Neural progenitor cell (in vitro differentiated cells): ENCODE data around the gene METTL8. TPM values are rescaled to one million over a fixed set of nuclear protein-coding genes. Genes with fewer than 3 reads are reported as not detected.

ENCODE experiments used
- DNase-seq: peaks from one replicate; pipeline ENCODE4 v3.0.0-alpha.2; 2016; ENCODE audit warnings: low spot score
- H2AFZ ChIP-seq: fragments of 200-600 bp; sonication (generic); replicated peaks from 2 replicates; pipeline ENCODE4 v1.6.1; 2016; ENCODE audit warnings: antibody characterized with exemption
- H3F3A ChIP-seq: fragments of 200-600 bp; sonication (generic); 2 replicates; pipeline ENCODE4 v1.6.1; 2016; ENCODE audit warnings: antibody characterized with exemption, low read depth
- H3K27ac ChIP-seq: fragments of 200-600 bp; sonication (generic); 2 replicates; pipeline ENCODE4 v1.5.1; 2016; ENCODE audit warnings: mild to moderate bottlenecking
- H3K27me3 ChIP-seq: fragments of 200-600 bp; sonication (generic); 2 replicates; pipeline ENCODE4 v1.6.1; 2016; ENCODE audit warnings: mild to moderate bottlenecking, moderate library complexity
- H3K36me3 ChIP-seq: fragments of 200-600 bp; sonication (generic); 2 replicates; pipeline ENCODE4 v1.5.1; 2016
- H3K4me1 ChIP-seq: fragments of 200-600 bp; sonication (generic); 2 replicates; pipeline ENCODE4 v1.6.1; 2016; ENCODE audit warnings: mixed run types
- H3K4me2 ChIP-seq: fragments of 200-600 bp; sonication (generic); 2 replicates; pipeline ENCODE4 v1.6.1; 2016
- H3K4me3 ChIP-seq: fragments of 200-600 bp; sonication (generic); 2 replicates; pipeline ENCODE4 v1.5.1; 2016
- H3K79me2 ChIP-seq: fragments of 200-600 bp; sonication (generic); 2 replicates; pipeline ENCODE4 v1.6.1; 2016; ENCODE audit warnings: low read depth
- H3K9ac ChIP-seq: fragments of 200-600 bp; sonication (generic); 2 replicates; pipeline ENCODE4 v1.6.1; 2016
- H3K9me3 ChIP-seq: fragments of 200-600 bp; sonication (generic); 2 replicates; pipeline ENCODE4 v1.5.1; 2016; ENCODE audit warnings: low read depth
- H4K20me1 ChIP-seq: fragments of 200-600 bp; sonication (generic); 2 replicates; pipeline ENCODE4 v1.6.1; 2016; ENCODE audit warnings: low read depth
- H3K27ac Mint-ChIP-seq: 3 replicates; pipeline ENCODE4 v1.8.0; 2021; ENCODE audit warnings: mixed read lengths
- H3K27me3 Mint-ChIP-seq: 2 replicates; pipeline ENCODE4 v1.8.0; 2022; ENCODE audit warnings: low read depth, mild to moderate bottlenecking, inconsistent platforms, moderate library complexity, mixed read lengths; ENCODE audit not compliant: insufficient read depth
- H3K36me3 Mint-ChIP-seq: 3 replicates; pipeline ENCODE4 v1.8.0; 2021; ENCODE audit warnings: mixed read lengths
- H3K4me1 Mint-ChIP-seq: 3 replicates; pipeline ENCODE4 v1.8.0; 2021; ENCODE audit warnings: mixed read lengths
- H3K4me3 Mint-ChIP-seq: 3 replicates; pipeline ENCODE4 v1.8.0; 2021; ENCODE audit warnings: mild to moderate bottlenecking, moderate library complexity, mixed read lengths
- H3K9me3 Mint-ChIP-seq: 3 replicates; pipeline ENCODE4 v1.8.0; 2020; ENCODE audit warnings: mixed read lengths
- EZH2 ChIP-seq: fragments of 200-600 bp; sonication (generic); IDR thresholded peaks from 2 replicates; pipeline ENCODE4 v1.6.1; 2017; ENCODE audit warnings: antibody characterized with exemption, mild to moderate bottlenecking, moderate library complexity
- EZH2phosphoT487 ChIP-seq: fragments of 200-600 bp; sonication (generic); IDR thresholded peaks from 2 replicates; pipeline ENCODE4 v1.6.1; 2017; ENCODE audit warnings: antibody characterized with exemption
- total RNA-seq: library from RNA; depleted of rRNA; stranded (reverse); fragments of >200 nt; gene quantifications from 2 replicates; pipeline ENCODE4 v1.2.3, GENCODE V29; 2015; ENCODE audit warnings: low replicate concordance
- TF ChIP-seq, protein P1 (sequence below): fragments of 200-600 bp; sonication (generic); IDR thresholded peaks from 2 replicates; pipeline ENCODE4 v1.5.1; 2017; ENCODE audit warnings: antibody characterized with exemption, mild to moderate bottlenecking

Gene METTL8
- total RNA-seq, 1 donor from 2014 or later: 29.2 TPM

DNA sequence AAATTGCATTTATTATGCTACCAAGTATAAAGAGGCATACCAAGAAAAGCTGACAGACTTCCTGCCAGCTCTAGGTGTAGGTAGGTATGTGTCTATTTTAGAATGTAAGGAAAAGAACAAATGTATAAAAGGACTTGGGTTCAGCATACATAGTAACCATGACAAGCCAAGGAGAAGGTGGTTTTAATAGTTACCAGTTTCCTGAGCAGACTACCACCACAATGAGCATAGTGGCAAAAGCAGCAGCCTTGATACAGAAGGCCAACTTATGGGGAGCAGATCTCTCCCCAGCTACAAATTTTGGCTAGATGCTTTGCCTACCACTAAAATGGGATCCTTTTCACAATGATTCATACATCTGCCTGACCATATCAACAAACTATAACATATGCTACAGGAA is 34.5 kb downstream of the METTL8 start:
- peaks cover 9% of the 10 kb centered on the region for H3K9me3 ChIP-seq
- H3K36me3 ChIP-seq: peaks cover 5% of the 10 kb centered on the region
- no peak overlapping the region for H3K4me2 ChIP-seq
- H3K4me1 Mint-ChIP-seq: no peaks in the 10 kb centered on the region
- no peak overlapping the region for H3K4me3 Mint-ChIP-seq
- no peak overlapping the region for H3K9ac ChIP-seq
- peaks cover 8% of the 10 kb centered on the region for H3K9me3 Mint-ChIP-seq
- H3K27me3 ChIP-seq: no peaks in the 10 kb centered on the region
- DNase-seq: no peak
- H3K27me3 Mint-ChIP-seq: no peaks in the 10 kb centered on the region
- H3K4me3 ChIP-seq: no peak overlapping the region
- H3K27ac Mint-ChIP-seq: no peak overlapping the region
- peaks cover 7% of the 10 kb centered on the region for H3K36me3 Mint-ChIP-seq
- peaks cover 46% of the 10 kb centered on the region for H3K79me2 ChIP-seq
- H4K20me1 ChIP-seq: no peaks in the 10 kb centered on the region
- H2AFZ ChIP-seq: no peak overlapping the region
- no peak overlapping the region for H3K27ac ChIP-seq
- no peaks in the 10 kb centered on the region for H3K4me1 ChIP-seq
- H3F3A ChIP-seq: no peaks in the 10 kb centered on the region
- TF ChIP-seq, protein P1, sequence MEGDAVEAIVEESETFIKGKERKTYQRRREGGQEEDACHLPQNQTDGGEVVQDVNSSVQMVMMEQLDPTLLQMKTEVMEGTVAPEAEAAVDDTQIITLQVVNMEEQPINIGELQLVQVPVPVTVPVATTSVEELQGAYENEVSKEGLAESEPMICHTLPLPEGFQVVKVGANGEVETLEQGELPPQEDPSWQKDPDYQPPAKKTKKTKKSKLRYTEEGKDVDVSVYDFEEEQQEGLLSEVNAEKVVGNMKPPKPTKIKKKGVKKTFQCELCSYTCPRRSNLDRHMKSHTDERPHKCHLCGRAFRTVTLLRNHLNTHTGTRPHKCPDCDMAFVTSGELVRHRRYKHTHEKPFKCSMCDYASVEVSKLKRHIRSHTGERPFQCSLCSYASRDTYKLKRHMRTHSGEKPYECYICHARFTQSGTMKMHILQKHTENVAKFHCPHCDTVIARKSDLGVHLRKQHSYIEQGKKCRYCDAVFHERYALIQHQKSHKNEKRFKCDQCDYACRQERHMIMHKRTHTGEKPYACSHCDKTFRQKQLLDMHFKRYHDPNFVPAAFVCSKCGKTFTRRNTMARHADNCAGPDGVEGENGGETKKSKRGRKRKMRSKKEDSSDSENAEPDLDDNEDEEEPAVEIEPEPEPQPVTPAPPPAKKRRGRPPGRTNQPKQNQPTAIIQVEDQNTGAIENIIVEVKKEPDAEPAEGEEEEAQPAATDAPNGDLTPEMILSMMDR: no peak

DNA sequence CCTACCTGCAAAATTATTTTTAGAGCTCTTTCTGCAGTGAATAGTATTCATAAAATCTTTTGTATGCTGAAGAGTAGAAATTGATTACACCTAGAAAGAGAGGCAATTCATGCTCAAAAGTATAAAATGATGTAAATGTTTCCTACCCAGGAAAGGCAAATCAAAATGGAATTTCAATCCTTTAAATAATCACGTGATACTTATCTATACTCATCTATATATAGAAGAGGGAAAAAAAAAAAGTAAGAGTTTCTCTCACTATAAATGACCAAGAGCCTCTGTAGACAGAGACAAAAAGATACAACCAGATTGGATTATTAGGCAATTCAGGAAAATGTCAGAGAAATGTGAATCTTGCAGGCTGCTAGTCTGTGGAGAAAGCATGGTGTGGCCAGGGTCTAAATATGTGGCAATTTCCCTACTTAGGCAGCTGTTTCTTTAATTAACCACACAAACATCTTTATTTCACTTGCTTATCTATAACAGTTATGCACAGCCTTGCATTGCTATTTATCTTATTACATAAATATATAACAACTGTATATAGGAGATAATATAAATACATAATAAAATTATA is 39.5 kb downstream of the METTL8 start:
- Histone ChIP-seq H3F3A (no peaks in the 10 kb centered on the region), H3K4me1 (no peaks in the 10 kb centered on the region), H3K9me3 (no peaks in the 10 kb centered on the region), H3K27me3 (no peaks in the 10 kb centered on the region), H3K27ac (no peak overlapping the region), H3K4me2 (no peak overlapping the region), H3K9ac (no peak overlapping the region), H4K20me1 (no peaks in the 10 kb centered on the region), H3K36me3 (no peaks in the 10 kb centered on the region), H3K79me2 (peaks cover 21% of the 10 kb centered on the region), H3K4me3 (no peak overlapping the region), H2AFZ (no peak overlapping the region)
- no peaks in the 10 kb centered on the region for H3K4me1 Mint-ChIP-seq
- H3K27me3 Mint-ChIP-seq: no peaks in the 10 kb centered on the region
- no peaks in the 10 kb centered on the region for H3K36me3 Mint-ChIP-seq
- DNase-seq: no peak
- H3K4me3 Mint-ChIP-seq: no peak overlapping the region
- TF ChIP-seq EZH2phosphoT487: no peak
- TF ChIP-seq, protein P1: no peak
- no peak for TF ChIP-seq EZH2
- peaks cover 2% of the 10 kb centered on the region for H3K9me3 Mint-ChIP-seq
- no peak overlapping the region for H3K27ac Mint-ChIP-seq

DNA sequence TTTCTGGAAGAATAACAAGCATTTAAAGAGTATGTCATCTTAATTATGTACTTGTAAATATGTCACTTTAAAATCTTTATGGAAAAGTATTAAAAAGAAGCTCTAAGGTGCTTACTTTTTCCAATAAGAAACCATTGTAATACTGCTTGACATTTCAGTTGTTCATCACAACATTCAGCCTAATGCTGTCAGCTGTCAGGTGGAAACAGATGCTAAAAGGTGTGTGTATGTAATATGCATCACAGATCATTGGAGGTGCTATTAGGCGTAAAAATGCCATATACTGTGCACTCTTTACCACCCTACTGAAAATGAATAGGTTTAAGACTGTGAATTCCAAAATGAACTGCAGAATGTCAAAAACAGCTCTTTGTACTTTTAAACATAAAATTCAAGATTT is 40.3 kb downstream of the METTL8 start:
- H4K20me1 ChIP-seq: no peaks in the 10 kb centered on the region
- no peaks in the 10 kb centered on the region for H3K27me3 Mint-ChIP-seq
- H3K4me2 ChIP-seq: no peak overlapping the region
- no peaks in the 10 kb centered on the region for H3K36me3 ChIP-seq
- DNase-seq: no peak
- no peak overlapping the region for H3K4me3 Mint-ChIP-seq
- no peak overlapping the region for H3K9ac ChIP-seq
- H3K4me1 Mint-ChIP-seq: no peaks in the 10 kb centered on the region
- H3K9me3 Mint-ChIP-seq: peaks cover 2% of the 10 kb centered on the region
- H3F3A ChIP-seq: no peaks in the 10 kb centered on the region
- H3K4me1 ChIP-seq: no peaks in the 10 kb centered on the region
- no peaks in the 10 kb centered on the region for H3K9me3 ChIP-seq
- H3K27me3 ChIP-seq: no peaks in the 10 kb centered on the region
- no peak overlapping the region for H3K4me3 ChIP-seq
- H3K79me2 ChIP-seq: peaks cover 20% of the 10 kb centered on the region
- H3K27ac Mint-ChIP-seq: no peak overlapping the region
- no peaks in the 10 kb centered on the region for H3K36me3 Mint-ChIP-seq
- TF ChIP-seq, protein P1: no peak
- TF ChIP-seq EZH2 (no peak), EZH2phosphoT487 (no peak)
- H3K27ac ChIP-seq: no peak overlapping the region
- H2AFZ ChIP-seq: no peak overlapping the region
